ENCODE results near the gene PRKACG. TPM values are rescaled to one million over a fixed set of nuclear protein-coding genes. Genes with fewer than 3 reads are reported as not detected.

Gene PRKACG
- total and polyA plus RNA-seq, 2 of the 8 experiments (the other 6 are each of a cell fraction or from before 2014, with no cell fraction given), result not detected

- 0 out of 2 replicates have a peak overlapping the region, but pooled peaks have one; percentile 61 for H2BK20ac ChIP-seq (ENCODE audit: low read length)
- WGBS, 2 experiments (ENCODE audit: extremely low coverage in 1 of 2, insufficient coverage in 1 of 2, insufficient read length in 1 of 2, insufficient replicate concordance in 2 of 2, low coverage in 1 of 2, low lambda C conversion rate in 2 of 2, missing lambda C conversion rate in 1 of 2), result 95% methylated on average over 6 of the region's 6 CpGs; no CpG with 5 or more reads in 1 of the 2 experiments
- CTCF ChIA-PET (ENCODE audit: partially characterized antibody), result interaction anchor here (0.5 to 10.8 kb wide), 7 partner anchors 14 to 468 kb away, joined by 3 to 100 read pairs (median 4); partner anchors contain the start of gene FXN
- H3K27me3 ChIP-seq (replicated peaks in 1 of 4; ENCODE audit: control insufficient read depth in 3 of 4, extremely low read depth in 1 of 4, insufficient read depth in 3 of 4, low read length in 3 of 4), result no peaks in the 10 kb centered on the region
- no peak overlapping the region for H3K4ac ChIP-seq (replicated peaks; ENCODE audit: insufficient read length, low read depth, low read length)
- no peak overlapping the region for H3K4me2 ChIP-seq (ENCODE audit: insufficient read depth in 1 of 2, low read depth in 2 of 2, low read length in 2 of 2)
- no peak overlapping the region for H4K8ac ChIP-seq (ENCODE audit: extremely low read depth, insufficient read depth, low read length)
- no peak overlapping the region for H3K4me3 ChIP-seq (ENCODE audit: extremely low read depth in 1 of 4, insufficient read depth in 2 of 4, low read depth in 3 of 4, low read length in 4 of 4)
- no peak overlapping the region for H2BK15ac ChIP-seq (ENCODE audit: low read length)
- no peak overlapping the region for H3K27ac ChIP-seq (ENCODE audit: low read depth, low read length)
- H3K23ac ChIP-seq (ENCODE audit: insufficient read length), result no peak overlapping the region
- H2BK120ac ChIP-seq (replicated peaks; ENCODE audit: low read depth, low read length), result no peak overlapping the region
- no peak overlapping the region for H2AK5ac ChIP-seq (ENCODE audit: low read depth, low read length)
- H4K20me1 ChIP-seq (replicated peaks in 1 of 2; ENCODE audit: control insufficient read depth in 1 of 2, insufficient read depth in 2 of 2, low read length in 2 of 2), result peaks cover 3 to 6% of the 10 kb centered on the region in 2 experiments
- no peak overlapping the region for H2BK12ac ChIP-seq (ENCODE audit: low read depth, low read length)
- peaks cover 11 to 24% (median 14%) of the 10 kb centered on the region in 4 experiments for H3K36me3 ChIP-seq (ENCODE audit: control insufficient read depth in 2 of 4, insufficient read depth in 4 of 4, low read length in 3 of 4)
- H3K9ac ChIP-seq (replicated peaks in 1 of 4; ENCODE audit: extremely low read depth in 1 of 4, low read depth in 3 of 4, low read length in 3 of 4), result no peak overlapping the region
- H2AFZ ChIP-seq (ENCODE audit: low read length), result no peak overlapping the region
- no peak overlapping the region for H3K14ac ChIP-seq (ENCODE audit: insufficient read length)
- no peak for DNase-seq (ENCODE audit: low read depth in 1 of 2, low spot score in 2 of 2)
- no peak overlapping the region for H3K18ac ChIP-seq (ENCODE audit: extremely low read depth, low read length)
- no peak overlapping the region for H4K5ac ChIP-seq (ENCODE audit: insufficient read length, low read depth, low read length)
- H3K9me3 ChIP-seq (ENCODE audit: insufficient read depth in 2 of 2, low read depth in 1 of 2, low read length in 1 of 2), result no peaks in the 10 kb centered on the region
- POLR2A ChIA-PET (ENCODE audit: partially characterized antibody), result interaction anchor here (0.5 to 1.0 kb wide), 3 partner anchors 9 to 315 kb away, joined by 3 read pairs; no protein-coding TSS in a partner anchor
- H3K56ac ChIP-seq (replicated peaks; ENCODE audit: insufficient read length, low read depth, low read length), result no peak overlapping the region
- H3K23me2 ChIP-seq (ENCODE audit: low read depth, low read length), result peaks cover 2% of the 10 kb centered on the region; the same call in 1 of the 2 replicates
- peaks cover 0 to 28% of the 10 kb centered on the region in 2 experiments; a peak in 2 of 4 replicates for H3K79me2 ChIP-seq (ENCODE audit: control insufficient read depth in 1 of 2, insufficient read depth in 2 of 2, low read length in 2 of 2)
- peaks cover 9 to 19% (median 13%) of the 10 kb centered on the region in 4 experiments for H3K4me1 ChIP-seq (replicated peaks in 1 of 4; ENCODE audit: control insufficient read depth in 3 of 4, insufficient read depth in 4 of 4, low read length in 3 of 4)
- peaks cover 9% of the 10 kb centered on the region; the same call in 1 of the 2 replicates for H3K79me1 ChIP-seq (ENCODE audit: low read depth, low read length)
- no peak for FAIRE-seq
- H4K91ac ChIP-seq (replicated peaks; ENCODE audit: insufficient read length, low read length), result no peak overlapping the region
- no peak overlapping the region for H2BK5ac ChIP-seq (ENCODE audit: low read depth, low read length)
- TF ChIP-seq SUZ12 (IDR thresholded peaks at IDR 0.05; ENCODE audit: low read length) (no peak), RFX5 (IDR thresholded peaks at IDR 0.05; ENCODE audit: borderline replicate concordance, low read depth, low read length) (no peak), POLR2A (IDR thresholded peaks at IDR 0.05; ENCODE audit: control extremely low read depth in 1 of 2, low read depth in 2 of 2, low read length in 2 of 2) (no peak)
These were observed 35.2 kb upstream of the PRKACG start for GRCh38 chr9:69049094-69049493.

Measured in H1 (cell line).